Activated CD4-positive, alpha-beta memory T cell treated with anti-CD3 and anti-CD28 coated beads, Interleukin-2, amount 10 ng/mL, durations not matched to agents 7 days and 5 days (primary cell): ENCODE results near the gene TP53BP2. TPM values are rescaled to one million over a fixed set of nuclear protein-coding genes. Genes with fewer than 3 reads are reported as not detected.
A peak's percentile ranks its signal among the peaks of the same experiment; 100 is the strongest.
"Not testable (repeated sequence)": the region's sequence is repeated elsewhere in the genome, so short reads cannot be mapped to it uniquely, and the experiment has no call there.

Experiments used
- CTCF ChIA-PET: fragments of 350-600 bp; sonication (Branson Sonifier 250); formaldehyde crosslinking; loops from one replicate; lab custom pipeline; 2021; ENCODE audit warnings: antibody characterized with exemption, inconsistent platforms; lab: Charles Lee
- POLR2A ChIA-PET: fragments of 350-600 bp; sonication (Branson Sonifier 250); formaldehyde crosslinking; loops from one replicate; lab custom pipeline; 2021; ENCODE audit warnings: antibody characterized with exemption; lab: Charles Lee
- DNase-seq: peaks from one replicate; pipeline ENCODE4 v3.0.0-alpha.2; 2020
- H3K27ac Mint-ChIP-seq: one replicate; pipeline ENCODE4 v1.8.0; 2021; ENCODE audit warnings: mild to moderate bottlenecking, mixed read lengths
- H3K27me3 Mint-ChIP-seq: one replicate; pipeline ENCODE4 v1.8.0; 2021; ENCODE audit warnings: mixed read lengths
- H3K36me3 Mint-ChIP-seq: one replicate; pipeline ENCODE4 v1.8.0; 2021; ENCODE audit warnings: low read depth, mixed read lengths
- H3K4me1 Mint-ChIP-seq: one replicate; pipeline ENCODE4 v1.8.0; 2021; ENCODE audit warnings: mixed read lengths
- H3K4me3 Mint-ChIP-seq: one replicate; pipeline ENCODE4 v1.8.0; 2021; ENCODE audit warnings: mild to moderate bottlenecking, mixed read lengths
- H3K9me3 Mint-ChIP-seq: one replicate; pipeline ENCODE4 v1.8.0; 2021; ENCODE audit warnings: mixed read lengths
- total RNA-seq, 2 experiments: library from RNA; stranded (reverse); gene quantifications; one replicate each; pipeline ENCODE4 v1.2.3, GENCODE V29; 2021

Gene TP53BP2
- total RNA-seq, 2 experiments from 2014 or later, result 34.4 to 36.0 TPM

GRCh38 chr1:223738465-223739365 is 107.0 kb downstream of the TP53BP2 start:
- DNase-seq, result no peak
- peaks cover 51% of the 10 kb centered on the region for H3K36me3 Mint-ChIP-seq
- ChIA-PET POLR2A (interaction anchor here (0.8 to 1.4 kb wide), 2 partner anchors 10 to 20 kb away, joined by 3 to 4 read pairs; no protein-coding TSS in a partner anchor), CTCF (interaction anchor here (1.2 to 2.1 kb wide), 4 partner anchors 10 to 22 kb away, joined by 3 to 14 read pairs (median 4); no protein-coding TSS in a partner anchor)
- H3K27ac Mint-ChIP-seq, result no peak overlapping the region
- no peaks in the 10 kb centered on the region for H3K9me3 Mint-ChIP-seq
- peaks cover 14% of the 10 kb centered on the region for H3K4me1 Mint-ChIP-seq
- H3K4me3 Mint-ChIP-seq, result no peak overlapping the region
- no peaks in the 10 kb centered on the region for H3K27me3 Mint-ChIP-seq

DNA sequence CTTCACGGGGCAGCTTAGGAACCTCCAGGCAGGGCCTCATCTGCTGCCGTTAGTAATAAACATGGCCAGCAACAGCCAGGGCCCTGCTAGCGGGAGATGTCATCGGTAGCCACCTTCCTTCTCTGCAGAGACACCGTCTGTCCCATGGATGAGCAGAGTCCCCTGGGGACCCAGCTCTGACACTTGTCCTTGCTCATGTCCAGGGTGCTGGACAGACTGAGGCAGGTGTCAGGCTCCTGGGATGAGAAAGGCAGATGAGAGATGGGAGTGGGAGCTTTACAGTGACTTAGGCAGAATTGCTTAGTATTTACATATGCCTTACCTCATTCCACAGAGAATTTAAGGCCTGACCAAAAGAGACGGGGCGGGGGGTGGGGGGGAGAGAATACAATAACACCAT is 108.4 kb downstream of the TP53BP2 start:
- no peaks in the 10 kb centered on the region for H3K9me3 Mint-ChIP-seq
- DNase-seq, result no peak
- ChIA-PET POLR2A (interaction anchor here (0.7 to 1.1 kb wide), 2 partner anchors 9 to 12 kb away, joined by 3 read pairs; no protein-coding TSS in a partner anchor), CTCF (interaction anchor here (1.2 to 2.1 kb wide), 2 partner anchors 12 to 21 kb away, joined by 3 to 14 read pairs; no protein-coding TSS in a partner anchor)
- peaks cover 47% of the 10 kb centered on the region for H3K36me3 Mint-ChIP-seq
- no peak overlapping the region for H3K4me3 Mint-ChIP-seq
- no peaks in the 10 kb centered on the region for H3K27me3 Mint-ChIP-seq
- H3K27ac Mint-ChIP-seq, result no peak overlapping the region
- H3K4me1 Mint-ChIP-seq, result peaks cover 22% of the 10 kb centered on the region

GRCh38 chr1:223736638-223737037 is 109.1 kb downstream of the TP53BP2 start:
- CTCF ChIA-PET, result interaction anchor here (2.1 kb wide), 1 partner anchor 13 kb away, joined by 14 read pairs; no protein-coding TSS in a partner anchor
- Mint-ChIP-seq H3K36me3 (peaks cover 54% of the 10 kb centered on the region), H3K4me1 (peaks cover 28% of the 10 kb centered on the region), H3K27ac (peak overlapping the region; percentile 42)
- POLR2A ChIA-PET, H3K9me3 Mint-ChIP-seq, DNase-seq, H3K27me3 Mint-ChIP-seq, H3K4me3 Mint-ChIP-seq: not testable (repeated sequence)

GRCh38 chr1:223733898-223734852 is 111.6 kb downstream of the TP53BP2 start:
- peak overlapping the region; percentile 21 for H3K27ac Mint-ChIP-seq
- no peaks in the 10 kb centered on the region for H3K9me3 Mint-ChIP-seq
- peaks cover 59% of the 10 kb centered on the region for H3K36me3 Mint-ChIP-seq
- no peaks in the 10 kb centered on the region for H3K27me3 Mint-ChIP-seq
- no peak overlapping the region for H3K4me3 Mint-ChIP-seq
- no peak for DNase-seq
- CTCF ChIA-PET, result no interaction called here
- POLR2A ChIA-PET, result interaction anchor here (1.2 kb wide), 1 partner anchor 1021 kb away, joined by 3 read pairs; no protein-coding TSS in a partner anchor
- peaks cover 43% of the 10 kb centered on the region for H3K4me1 Mint-ChIP-seq

GRCh38 chr1:223732993-223733798 is 112.6 kb downstream of the TP53BP2 start:
- no peaks in the 10 kb centered on the region for H3K9me3 Mint-ChIP-seq
- POLR2A ChIA-PET, result no interaction called here
- H3K4me3 Mint-ChIP-seq, result no peak overlapping the region
- CTCF ChIA-PET, result no interaction called here
- no peak for DNase-seq
- H3K27ac Mint-ChIP-seq, result no peak overlapping the region
- H3K4me1 Mint-ChIP-seq, result peaks cover 51% of the 10 kb centered on the region
- peaks cover 59% of the 10 kb centered on the region for H3K36me3 Mint-ChIP-seq
- H3K27me3 Mint-ChIP-seq, result no peaks in the 10 kb centered on the region

GRCh38 chr1:223731133-223731770 is 114.5 kb downstream of the TP53BP2 start:
- Mint-ChIP-seq H3K4me1 (peaks cover 71% of the 10 kb centered on the region), H3K36me3 (peaks cover 75% of the 10 kb centered on the region), H3K4me3 (no peak overlapping the region), H3K27me3 (no peaks in the 10 kb centered on the region), H3K9me3 (no peaks in the 10 kb centered on the region), H3K27ac (peak overlapping the region; percentile 14)
- CTCF ChIA-PET, result interaction anchor here (1.0 kb wide), 1 partner anchor 18 kb away, joined by 3 read pairs; no protein-coding TSS in a partner anchor
- no peak for DNase-seq
- POLR2A ChIA-PET, result interaction anchor here (0.6 to 6.9 kb wide), 3 partner anchors 14 to 19 kb away, joined by 3 to 59 read pairs (median 3); partner anchors contain the start of gene CAPN2

- ChIA-PET CTCF (interaction anchor here (0.7 to 4.9 kb wide), 3 partner anchors 18 to 35 kb away, joined by 5 to 39 read pairs (median 6); no protein-coding TSS in a partner anchor), POLR2A (interaction anchor here (1.2 to 6.9 kb wide), 2 partner anchors 14 to 17 kb away, joined by 3 to 59 read pairs; no protein-coding TSS in a partner anchor)
- H3K36me3 Mint-ChIP-seq, result peaks cover 82% of the 10 kb centered on the region
- DNase-seq, result no peak
- no peaks in the 10 kb centered on the region for H3K9me3 Mint-ChIP-seq
- peaks cover 77% of the 10 kb centered on the region for H3K4me1 Mint-ChIP-seq
- peak overlapping the region; percentile 14 for H3K27ac Mint-ChIP-seq
- H3K4me3 Mint-ChIP-seq, result no peak overlapping the region
- no peaks in the 10 kb centered on the region for H3K27me3 Mint-ChIP-seq
Observed at GRCh38 chr1:223730479-223731132, 115.1 kb downstream of the TP53BP2 start.

DNA sequence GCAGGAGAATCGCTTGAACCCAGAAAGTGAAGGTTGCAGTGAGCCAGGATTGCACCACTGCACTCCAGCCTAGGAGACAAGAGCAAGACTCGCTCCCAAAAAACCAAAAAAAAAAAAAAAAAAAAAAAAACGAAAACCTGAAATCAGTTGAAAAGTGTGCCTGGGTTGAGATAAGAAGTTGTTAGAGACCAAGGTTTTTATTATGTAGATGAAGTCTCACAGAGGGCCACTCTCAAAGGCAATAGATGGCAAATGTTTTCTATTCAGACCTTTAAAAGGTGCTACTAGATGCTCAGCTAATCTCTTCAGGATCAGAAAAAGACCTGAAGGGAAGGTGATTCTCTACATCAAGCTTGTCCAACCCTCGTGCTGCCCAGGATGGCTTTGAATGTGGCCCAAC is 115.8 kb downstream of the TP53BP2 start:
- Mint-ChIP-seq H3K4me1 (peaks cover 83% of the 10 kb centered on the region), H3K36me3 (peaks cover 87% of the 10 kb centered on the region), H3K27ac (no peak overlapping the region), H3K4me3 (no peak overlapping the region), H3K27me3 (no peaks in the 10 kb centered on the region), H3K9me3 (no peaks in the 10 kb centered on the region)
- ChIA-PET POLR2A (interaction anchor here (6.9 kb wide), 1 partner anchor 13 kb away, joined by 59 read pairs; no protein-coding TSS in a partner anchor), CTCF (interaction anchor here (0.7 to 4.9 kb wide), 3 partner anchors 17 to 35 kb away, joined by 5 to 39 read pairs (median 6); no protein-coding TSS in a partner anchor)
- DNase-seq, result no peak
